OCI-LY7 (cell line): ENCODE measurements around the gene STIL. TPM values are rescaled to one million over a fixed set of nuclear protein-coding genes. Genes with fewer than 3 reads are reported as not detected.

Experiments used
- BruUV-seq: library from RNA; stranded (reverse); fragments of 400-500 nt; replicated peaks from 2 replicates; lab custom pipeline; 2021; lab: Mats Ljungman, UMichigan
- CTCF ChIA-PET: fragments of 300-600 bp; sonication (Branson Sonifier 250); formaldehyde crosslinking; loops from one replicate; lab custom pipeline; 2022; ENCODE audit warnings: antibody characterized with exemption; ENCODE audit not compliant: unreplicated experiment; lab: Charles Lee
- POLR2A ChIA-PET: fragments of 300-600 bp; sonication (Branson Sonifier 250); formaldehyde crosslinking; loops from one replicate; lab custom pipeline; 2022; ENCODE audit warnings: antibody characterized with exemption; lab: Charles Lee
- DNase-seq: peaks from one replicate; pipeline ENCODE4 v3.0.0-alpha.2; 2015; ENCODE audit warnings: low spot score
- H2AFZ ChIP-seq: fragments of 200-600 bp; sonication (generic), shearing (Covaris generic); 2 replicates; pipeline ENCODE4 v1.6.1; 2014; ENCODE audit warnings: mild to moderate bottlenecking, antibody characterized with exemption, low read length, moderate library complexity
- H3K27ac ChIP-seq: fragments of 200-600 bp; sonication (generic); 2 replicates; pipeline ENCODE4 v1.5.1; 2014; ENCODE audit warnings: mixed run types, low read depth, mild to moderate bottlenecking, moderate library complexity, low read length, inconsistent platforms; ENCODE audit not compliant: poor library complexity, severe bottlenecking
- H3K36me3 ChIP-seq: fragments of 200-600 bp; sonication (generic); 2 replicates; pipeline ENCODE4 v1.6.1; 2014; ENCODE audit warnings: mild to moderate bottlenecking, antibody characterized with exemption, low read length, moderate library complexity, mixed read lengths; ENCODE audit not compliant: insufficient read depth
- H3K4me1 ChIP-seq: fragments of 200-600 bp; sonication (generic); 2 replicates; pipeline ENCODE4 v1.5.1; 2014; ENCODE audit warnings: mild to moderate bottlenecking, low read length; ENCODE audit not compliant: insufficient read depth, poor library complexity, severe bottlenecking
- H3K4me2 ChIP-seq: fragments of 200-600 bp; sonication (generic); 2 replicates; pipeline ENCODE4 v1.6.1; 2014; ENCODE audit warnings: mild to moderate bottlenecking, low read length
- H3K4me3 ChIP-seq: fragments of 200-600 bp; sonication (generic); 2 replicates; pipeline ENCODE4 v1.5.1; 2014; ENCODE audit warnings: mild to moderate bottlenecking, low read depth, low read length; ENCODE audit not compliant: poor library complexity, severe bottlenecking
- H3K79me2 ChIP-seq: fragments of 200-600 bp; sonication (generic); 2 replicates; pipeline ENCODE4 v1.6.1; 2016; ENCODE audit warnings: low read depth, mild to moderate bottlenecking, low read length, moderate library complexity, mixed read lengths; ENCODE audit not compliant: insufficient read depth
- H3K9me2 ChIP-seq: fragments of 200-600 bp; sonication (generic); 2 replicates; pipeline ENCODE4 v1.6.1; 2016; ENCODE audit warnings: mild to moderate bottlenecking, low read length, mixed read lengths; ENCODE audit not compliant: insufficient read depth
- H3K9me3 ChIP-seq: fragments of 200-600 bp; sonication (generic); 2 replicates; pipeline ENCODE4 v1.6.1; 2014; ENCODE audit warnings: mild to moderate bottlenecking, mixed run types, low read length, mixed read lengths
- H4K20me1 ChIP-seq: fragments of 200-600 bp; sonication (generic); 2 replicates; pipeline ENCODE4 v1.6.1; 2014; ENCODE audit warnings: mild to moderate bottlenecking, antibody characterized with exemption, low read length, moderate library complexity, mixed read lengths; ENCODE audit not compliant: insufficient read depth
- EZH2phosphoT487 ChIP-seq: fragments of 200-600 bp; sonication (generic); IDR thresholded peaks from 2 replicates; pipeline ENCODE4 v1.6.1; 2018; ENCODE audit warnings: low read depth, borderline replicate concordance, mild to moderate bottlenecking, mixed run types, antibody characterized with exemption, low read length, moderate library complexity, mixed read lengths
- intact Hi-C: fragments of 100-400 bp; cut with micrococcal nuclease; formaldehyde crosslinking; loops from one replicate; pipeline ENCODE4 v1.10.0; 2022; ENCODE audit not compliant: unreplicated experiment
- total RNA-seq, 2 experiments: library from RNA; depleted of rRNA in 1 of 2; stranded (reverse); fragments of >200 nt in 1 of 2; shearing (Covaris generic) in 1 of 2; gene quantifications; 2 replicates each; pipeline ENCODE4 v1.2.3, GENCODE V29; 2014 to 2022
- TF ChIP-seq, protein P1 (sequence below): fragments of 200-600 bp; sonication (generic); conservative IDR thresholded peaks from 2 replicates; pipeline ENCODE4 v1.5.1; 2014; ENCODE audit warnings: mild to moderate bottlenecking, antibody characterized with exemption, low read length, moderate library complexity, mixed read lengths

STIL gene
- total RNA-seq, 2 experiments from 2014 or later: 46.6 to 60.0 TPM

DNA sequence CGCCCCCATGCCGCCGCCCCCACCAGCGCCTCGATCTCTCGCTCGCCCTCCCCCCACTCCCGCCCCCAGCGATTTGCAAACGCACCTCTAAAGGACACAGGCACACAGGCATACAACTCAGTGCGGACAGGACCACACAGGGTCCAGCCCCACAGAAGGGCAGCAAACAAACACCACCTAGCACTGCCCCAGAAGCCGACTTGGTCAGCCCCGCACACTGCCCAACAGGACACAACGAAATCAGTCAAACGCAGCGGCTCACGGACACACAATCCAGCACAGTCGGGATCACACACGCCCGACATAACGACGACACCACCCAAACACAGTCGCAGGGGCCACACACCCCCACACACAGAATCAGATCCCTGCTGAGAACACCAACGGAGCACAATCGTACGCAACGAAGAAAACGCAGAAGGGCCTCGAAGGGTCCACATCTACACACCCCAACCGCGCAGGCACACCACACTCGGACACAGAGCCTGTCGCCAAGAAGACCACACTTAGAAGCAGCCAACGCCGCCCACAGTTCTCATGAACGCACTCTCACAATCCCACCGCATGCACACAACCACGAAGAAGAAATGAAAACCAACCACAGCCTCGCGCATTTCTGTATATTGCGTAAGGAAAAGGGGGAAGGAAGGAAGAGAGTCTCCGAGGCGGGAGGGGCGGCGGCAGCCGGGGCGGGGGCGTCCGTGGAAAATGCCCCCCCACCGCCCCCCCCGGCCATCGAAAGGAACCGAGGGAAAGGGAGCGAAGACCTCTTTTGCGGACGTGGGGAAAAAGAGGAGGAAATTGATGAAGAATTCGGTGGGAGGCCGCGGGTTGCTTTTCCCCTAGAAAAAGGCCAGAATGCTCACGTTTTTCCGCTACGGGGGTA, 82.4 kb downstream of the STIL start:
- POLR2A ChIA-PET: no interaction called here

DNA sequence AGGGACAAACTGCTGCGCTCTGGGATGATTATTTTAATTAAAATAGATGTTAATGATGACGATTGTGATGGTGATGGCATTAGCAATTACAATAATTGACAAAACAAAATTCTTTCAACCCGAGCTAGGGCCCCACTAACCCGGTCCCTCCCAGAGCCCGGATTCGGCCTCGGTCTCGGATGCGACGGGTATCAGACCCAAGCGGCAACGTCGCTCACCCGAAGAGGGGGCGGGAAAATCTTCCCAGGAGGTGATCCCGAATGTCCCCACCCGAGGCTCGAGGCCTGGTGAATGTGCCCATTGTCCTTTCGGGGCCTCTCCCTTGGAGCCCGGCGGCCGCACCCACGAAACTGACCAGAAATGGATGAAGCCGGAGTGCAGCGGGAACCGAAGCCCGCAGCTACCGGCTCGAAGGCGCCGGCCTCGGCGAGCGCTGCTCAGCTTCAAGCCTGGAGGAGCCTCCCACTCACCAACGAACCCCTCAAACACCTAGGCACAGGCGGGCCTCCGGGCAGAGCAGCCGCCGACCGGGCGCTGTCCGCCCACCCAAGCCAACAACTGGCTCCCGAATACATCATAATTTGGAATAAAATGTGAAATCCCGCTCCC, 83.2 kb downstream of the STIL start:
- Histone ChIP-seq H3K79me2 (no peaks in the 10 kb centered on the region), H3K27ac (no peak overlapping the region), H3K9me3 (no peaks in the 10 kb centered on the region), H3K4me2 (no peak overlapping the region), H3K9me2 (no peaks in the 10 kb centered on the region), H4K20me1 (no peaks in the 10 kb centered on the region), H3K4me3 (no peak overlapping the region), H3K36me3 (no peaks in the 10 kb centered on the region), H2AFZ (no peak overlapping the region), H3K4me1 (peaks cover 6% of the 10 kb centered on the region)
- TF ChIP-seq EZH2phosphoT487: no peak
- TF ChIP-seq, protein P1, sequence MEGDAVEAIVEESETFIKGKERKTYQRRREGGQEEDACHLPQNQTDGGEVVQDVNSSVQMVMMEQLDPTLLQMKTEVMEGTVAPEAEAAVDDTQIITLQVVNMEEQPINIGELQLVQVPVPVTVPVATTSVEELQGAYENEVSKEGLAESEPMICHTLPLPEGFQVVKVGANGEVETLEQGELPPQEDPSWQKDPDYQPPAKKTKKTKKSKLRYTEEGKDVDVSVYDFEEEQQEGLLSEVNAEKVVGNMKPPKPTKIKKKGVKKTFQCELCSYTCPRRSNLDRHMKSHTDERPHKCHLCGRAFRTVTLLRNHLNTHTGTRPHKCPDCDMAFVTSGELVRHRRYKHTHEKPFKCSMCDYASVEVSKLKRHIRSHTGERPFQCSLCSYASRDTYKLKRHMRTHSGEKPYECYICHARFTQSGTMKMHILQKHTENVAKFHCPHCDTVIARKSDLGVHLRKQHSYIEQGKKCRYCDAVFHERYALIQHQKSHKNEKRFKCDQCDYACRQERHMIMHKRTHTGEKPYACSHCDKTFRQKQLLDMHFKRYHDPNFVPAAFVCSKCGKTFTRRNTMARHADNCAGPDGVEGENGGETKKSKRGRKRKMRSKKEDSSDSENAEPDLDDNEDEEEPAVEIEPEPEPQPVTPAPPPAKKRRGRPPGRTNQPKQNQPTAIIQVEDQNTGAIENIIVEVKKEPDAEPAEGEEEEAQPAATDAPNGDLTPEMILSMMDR: no peak
- no TSS peak for BruUV-seq
- DNase-seq: no peak
- CTCF ChIA-PET: no interaction called here
- POLR2A ChIA-PET: no interaction called here
- intact Hi-C loops: no loop called here

More for the DNA sequence above, 82.4 kb downstream of the STIL start:
- no peak for DNase-seq
- H3K4me2 ChIP-seq: no peak overlapping the region
- peaks cover 6% of the 10 kb centered on the region for H3K4me1 ChIP-seq
- H2AFZ ChIP-seq: no peak overlapping the region
- CTCF ChIA-PET: no interaction called here
- H4K20me1 ChIP-seq: no peaks in the 10 kb centered on the region
- intact Hi-C loops: no loop called here
- TF ChIP-seq, protein P1: no peak
- TF ChIP-seq EZH2phosphoT487: peak; percentile 80; the same call in 1 of the 2 replicates
- no peaks in the 10 kb centered on the region for H3K9me2 ChIP-seq
- H3K9me3 ChIP-seq: no peaks in the 10 kb centered on the region
- H3K27ac ChIP-seq: no peak overlapping the region
- H3K36me3 ChIP-seq: no peaks in the 10 kb centered on the region
- no TSS peak for BruUV-seq
- H3K79me2 ChIP-seq: no peaks in the 10 kb centered on the region
- H3K4me3 ChIP-seq: no peak overlapping the region
